H9 (cell line): ENCODE data around the gene GARS1. TPM values are rescaled to one million over a fixed set of nuclear protein-coding genes. Genes with fewer than 3 reads are reported as not detected.

Source experiments
- DNase-seq: peaks from one replicate; pipeline ENCODE4 v3.0.0-alpha.2; 2017
- H2AFZ ChIP-seq: one replicate; pipeline ENCODE4 v1.6.1; 2013; ENCODE audit warnings: mild to moderate bottlenecking, low read length, control low read depth, moderate library complexity
- H2AK5ac ChIP-seq: 2 replicates; pipeline ENCODE4 v1.6.1; 2013; ENCODE audit warnings: low read length, control low read depth, mixed read lengths; ENCODE audit not compliant: insufficient read length
- H2BK120ac ChIP-seq: one replicate; pipeline ENCODE4 v1.6.1; 2013; ENCODE audit warnings: low read depth, mild to moderate bottlenecking, low read length, control low read depth, inconsistent platforms; ENCODE audit not compliant: poor library complexity, severe bottlenecking
- H2BK12ac ChIP-seq: 2 replicates; pipeline ENCODE4 v1.6.1; 2013; ENCODE audit warnings: low read length, control low read depth, mixed read lengths, low read depth; ENCODE audit not compliant: insufficient read length
- H2BK15ac ChIP-seq: 2 replicates; pipeline ENCODE4 v1.6.1; 2013; ENCODE audit warnings: low read depth, low read length, control low read depth
- H2BK20ac ChIP-seq: one replicate; pipeline ENCODE4 v1.6.1; 2013; ENCODE audit warnings: low read depth, mild to moderate bottlenecking, low read length, control low read depth, inconsistent platforms; ENCODE audit not compliant: poor library complexity, severe bottlenecking
- H2BK5ac ChIP-seq: 2 replicates; pipeline ENCODE4 v1.6.1; 2013; ENCODE audit warnings: low read length, control low read depth, mixed read lengths; ENCODE audit not compliant: insufficient read length
- H3K14ac ChIP-seq: 2 replicates; pipeline ENCODE4 v1.6.1; 2013; ENCODE audit warnings: low read length, control low read depth; ENCODE audit not compliant: insufficient read depth
- H3K18ac ChIP-seq: 2 replicates; pipeline ENCODE4 v1.6.1; 2013; ENCODE audit warnings: low read depth, mild to moderate bottlenecking, mixed read lengths, low read length, control low read depth; ENCODE audit not compliant: insufficient read length
- H3K23ac ChIP-seq: 2 replicates; pipeline ENCODE4 v1.6.1; 2013; ENCODE audit warnings: low read length, control low read depth, mixed read lengths, low read depth; ENCODE audit not compliant: insufficient read length
- H3K23me2 ChIP-seq: 2 replicates; pipeline ENCODE4 v1.6.1; 2013; ENCODE audit warnings: low read depth, mild to moderate bottlenecking, mixed read lengths, low read length, control low read depth; ENCODE audit not compliant: insufficient read length, poor library complexity, severe bottlenecking
- H3K27ac ChIP-seq: 2 replicates; pipeline ENCODE4 v1.5.1; 2013; ENCODE audit warnings: low read length, control low read depth, mixed read lengths, low read depth; ENCODE audit not compliant: insufficient read length
- H3K27me3 ChIP-seq: 2 replicates; pipeline ENCODE4 v1.6.1; 2013; ENCODE audit warnings: low read length, control low read depth, inconsistent platforms; ENCODE audit not compliant: insufficient read depth
- H3K4ac ChIP-seq: 2 replicates; pipeline ENCODE4 v1.6.1; 2013; ENCODE audit warnings: low read depth, mild to moderate bottlenecking, control low read depth, inconsistent platforms, low read length, moderate library complexity
- H3K4me1 ChIP-seq: 2 replicates; pipeline ENCODE4 v1.6.1; 2013; ENCODE audit warnings: low read length, control low read depth, inconsistent platforms; ENCODE audit not compliant: insufficient read depth
- H3K4me2 ChIP-seq: 2 replicates; pipeline ENCODE4 v1.6.1; 2013; ENCODE audit warnings: low read length, control low read depth, mixed read lengths; ENCODE audit not compliant: insufficient read length, insufficient read depth
- H3K56ac ChIP-seq: 2 replicates; pipeline ENCODE4 v1.6.1; 2013; ENCODE audit warnings: low read depth, mild to moderate bottlenecking, mixed read lengths, low read length, control low read depth; ENCODE audit not compliant: insufficient read length
- H3K79me1 ChIP-seq: 2 replicates; pipeline ENCODE4 v1.6.1; 2013; ENCODE audit warnings: low read depth, mild to moderate bottlenecking, moderate library complexity, low read length, control low read depth, inconsistent platforms; ENCODE audit not compliant: insufficient read depth, poor library complexity, severe bottlenecking
- H3K79me2 ChIP-seq: 2 replicates; pipeline ENCODE4 v1.6.1; 2013; ENCODE audit warnings: low read length, control low read depth, inconsistent platforms; ENCODE audit not compliant: insufficient read depth
- H3K9ac ChIP-seq: 2 replicates; pipeline ENCODE4 v1.6.1; 2013; ENCODE audit warnings: low read length, control low read depth, mixed read lengths; ENCODE audit not compliant: insufficient read length; ENCODE audit errors: extremely low read depth
- H3K9me3 ChIP-seq: one replicate; pipeline ENCODE4 v1.6.1; 2013; ENCODE audit warnings: low read depth, low read length, inconsistent platforms; ENCODE audit not compliant: control insufficient read depth
- H3T11ph ChIP-seq: one replicate; pipeline ENCODE4 v1.6.1; 2013; ENCODE audit warnings: mild to moderate bottlenecking, low read length, control low read depth, inconsistent platforms
- H4K20me1 ChIP-seq: one replicate; pipeline ENCODE4 v1.6.1; 2013; ENCODE audit not compliant: control insufficient read depth, insufficient read length, insufficient read depth
- H4K5ac ChIP-seq: 2 replicates; pipeline ENCODE4 v1.6.1; 2013; ENCODE audit warnings: low read depth, mild to moderate bottlenecking, mixed read lengths, low read length, control low read depth; ENCODE audit not compliant: insufficient read length
- H4K8ac ChIP-seq: replicated peaks from 2 replicates; pipeline ENCODE4 v1.6.1; 2013; ENCODE audit warnings: low read length, control low read depth, mixed read lengths, low read depth; ENCODE audit not compliant: insufficient read length
- H4K91ac ChIP-seq: 2 replicates; pipeline ENCODE4 v1.6.1; 2013; ENCODE audit warnings: low read depth, mild to moderate bottlenecking, moderate library complexity, mixed read lengths, low read length, control low read depth; ENCODE audit not compliant: insufficient read length
- H3K27ac Mint-ChIP-seq, 3 experiments: 2 replicates in 2 of 3; 3 replicates in 1 of 3; pipeline ENCODE4 v1.8.0; 2020 to 2021; ENCODE audit warnings: mixed read lengths in 3 of 3, mild to moderate bottlenecking in 1 of 3, moderate library complexity in 1 of 3
- H3K27me3 Mint-ChIP-seq: 2 replicates; pipeline ENCODE4 v1.8.0; 2021; ENCODE audit warnings: low read depth, mild to moderate bottlenecking, moderate library complexity, mixed read lengths
- H3K36me3 Mint-ChIP-seq, 3 experiments: 2 replicates in 2 of 3; 3 replicates in 1 of 3; pipeline ENCODE4 v1.8.0; 2020 to 2021; ENCODE audit warnings: low read depth in 3 of 3, mixed read lengths in 3 of 3; ENCODE audit not compliant: insufficient read depth in 1 of 3
- H3K4me1 Mint-ChIP-seq, 2 experiments: 2 replicates each; pipeline ENCODE4 v1.8.0; 2020; ENCODE audit warnings: mixed read lengths in 2 of 2
- H3K4me3 Mint-ChIP-seq, 2 experiments: 2 replicates in 1 of 2; 3 replicates in 1 of 2; pipeline ENCODE4 v1.8.0; 2020 to 2021; ENCODE audit warnings: mild to moderate bottlenecking in 2 of 2, mixed read lengths in 2 of 2, moderate library complexity in 1 of 2
- H3K9me3 Mint-ChIP-seq, 2 experiments: 2 replicates in 1 of 2; 3 replicates in 1 of 2; pipeline ENCODE4 v1.8.0; 2020; ENCODE audit warnings: mild to moderate bottlenecking in 2 of 2, mixed read lengths in 2 of 2, moderate library complexity in 1 of 2
- CTCF ChIP-seq: fragments of 200-600 bp; sonication (generic); conservative IDR thresholded peaks from 3 replicates; pipeline ENCODE4 v1.8.0; 2021; ENCODE audit warnings: antibody characterized with exemption, mild to moderate bottlenecking
- WGBS: extraction: QIAGEN DNeasy Blood & Tissue Kit; methylation state at CpG from one replicate; pipeline ENCODE4 v1.1.7; 2013; ENCODE audit warnings: missing lambda C conversion rate, low lambda C conversion rate, mixed read lengths; ENCODE audit not compliant: insufficient read length; ENCODE audit errors: extremely low coverage; 5-methylcytosine and 5-hydroxymethylcytosine counted together
- total RNA-seq: library from RNA; stranded (reverse); gene quantifications from 2 replicates; pipeline ENCODE4 v1.2.1, GENCODE V29; 2021

GARS1 gene
- total RNA-seq, 1 experiment from 2014 or later = 234 TPM

GRCh38 chr7:30618961-30619360 lies 24.3 kb downstream of the GARS1 start:
- Histone ChIP-seq H3K56ac (no peak overlapping the region), H4K91ac (no peak overlapping the region), H4K8ac (no peak overlapping the region), H3K23me2 (no peaks in the 10 kb centered on the region), H3K27me3 (no peaks in the 10 kb centered on the region), H2BK20ac (no peak overlapping the region), H3K4me2 (no peak overlapping the region), H4K5ac (no peak overlapping the region), H3K79me2 (no peaks in the 10 kb centered on the region), H2AFZ (no peak overlapping the region), H4K20me1 (no peaks in the 10 kb centered on the region), H3K9ac (no peak overlapping the region), H2BK15ac (no peak overlapping the region), H2BK120ac (no peak overlapping the region), H2BK12ac (no peak overlapping the region), H3K18ac (no peak overlapping the region), H3K4me1 (no peaks in the 10 kb centered on the region), H3K9me3 (no peaks in the 10 kb centered on the region), H3K4ac (no peak overlapping the region), H2BK5ac (no peak overlapping the region), H3T11ph (no peak overlapping the region), H3K14ac (no peak overlapping the region), H3K23ac (no peak overlapping the region), H2AK5ac (no peak overlapping the region), H3K27ac (no peak overlapping the region), H3K79me1 (no peaks in the 10 kb centered on the region)
- Mint-ChIP-seq H3K9me3 (no peaks in the 10 kb centered on the region), H3K27ac (no peak overlapping the region), H3K4me1 (no peaks in the 10 kb centered on the region), H3K36me3 (peaks cover 58 to 89% (median 86%) of the 10 kb centered on the region in 3 experiments; a peak in 6 of 7 replicates), H3K27me3 (no peaks in the 10 kb centered on the region), H3K4me3 (no peak overlapping the region)
- no peak for DNase-seq
- TF ChIP-seq CTCF = no peak
- no CpG with 5 or more reads among the region's 1 CpG for WGBS
